GM12878 (cell line): Measurements from ENCODE around the gene BZW2. TPM values are rescaled to one million over a fixed set of nuclear protein-coding genes. Genes with fewer than 3 reads are reported as not detected.

ENCODE experiments used
- ATAC-seq: fragments of 200-7000 bp; cut with Tn5 transposase; 3 replicates; pipeline ENCODE4 v1.9.1; 2020; ENCODE audit warnings: mild to moderate bottlenecking, moderate library complexity
- BruUV-seq: library from RNA; stranded (reverse); fragments of 400-500 nt; replicated peaks from 2 replicates; lab custom pipeline; 2021; lab: Mats Ljungman, UMichigan
- CTCF ChIA-PET: fragments of 300-600 bp; sonication (Branson Sonifier 250); formaldehyde crosslinking; extraction: SDS; loops from one replicate; lab custom pipeline; 2021; ENCODE audit warnings: inconsistent platforms; lab: Yijun Ruan, JAX
- POLR2A ChIA-PET: fragments of 350-600 bp; formaldehyde crosslinking; extraction: SDS; loops from one replicate; lab custom pipeline; 2021; ENCODE audit warnings: inconsistent platforms; lab: Charles Lee
- RAD21 ChIA-PET: fragments of 300-600 bp; sonication (Branson Sonifier 250); formaldehyde crosslinking; loops from one replicate; lab custom pipeline; 2023; ENCODE audit warnings: antibody characterized with exemption; ENCODE audit not compliant: unreplicated experiment; lab: Charles Lee
- SMC1A ChIA-PET: fragments of 300-600 bp; sonication (Branson Sonifier 250); formaldehyde crosslinking; loops from one replicate; lab custom pipeline; 2023; ENCODE audit not compliant: unreplicated experiment, uncharacterized antibody; lab: Charles Lee
- DNase-seq: peaks from one replicate; pipeline ENCODE4 v3.0.0-alpha.2; 2011; ENCODE audit warnings: low read depth, low spot score
- FAIRE-seq: peaks from 3 replicates; lab custom pipeline; 2011; peaks lifted over from hg19 to GRCh38; lab: Jason Lieb, UNC
- H2AFZ ChIP-seq: 2 replicates; pipeline ENCODE4 v1.6.0; 2011; ENCODE audit warnings: low read depth, low read length, control low read depth; ENCODE audit not compliant: control insufficient read depth
- H3K27ac ChIP-seq: 2 replicates; pipeline ENCODE4 v1.5.1; 2011; ENCODE audit warnings: control low read depth; ENCODE audit not compliant: control insufficient read depth, insufficient read depth
- H3K27me3 ChIP-seq, 2 experiments: replicated peaks in 1 of 2; 2 replicates each; pipeline versions ENCODE4 v1.6.0 to v1.6.1; 2011; ENCODE audit warnings: low read length in 1 of 2; ENCODE audit not compliant: control insufficient read depth in 2 of 2, insufficient read depth in 2 of 2
- H3K36me3 ChIP-seq, 2 experiments: 2 replicates each; pipeline ENCODE4 v1.5.1; 2011; ENCODE audit warnings: low read length in 1 of 2; ENCODE audit not compliant: control insufficient read depth in 2 of 2, insufficient read depth in 2 of 2
- H3K4me1 ChIP-seq: 2 replicates; pipeline ENCODE4 v1.6.1; 2011; ENCODE audit warnings: mild to moderate bottlenecking, low read length, moderate library complexity, mixed read lengths; ENCODE audit not compliant: control insufficient read depth, insufficient read depth
- H3K4me2 ChIP-seq: 2 replicates; pipeline ENCODE4 v1.6.0; 2011; ENCODE audit warnings: control low read depth; ENCODE audit not compliant: control insufficient read depth, insufficient read depth
- H3K4me3 ChIP-seq: fragments of 200-600 bp; sonication (generic); 2 replicates; pipeline ENCODE4 v1.5.1; 2016
- H3K79me2 ChIP-seq: 2 replicates; pipeline ENCODE4 v1.6.0; 2011; ENCODE audit warnings: low read length; ENCODE audit not compliant: control insufficient read depth, insufficient read depth
- H3K9ac ChIP-seq: 2 replicates; pipeline ENCODE4 v1.8.0; 2011; ENCODE audit warnings: low read length, control low read depth, mixed read lengths; ENCODE audit not compliant: control insufficient read depth, insufficient read depth
- H3K9me3 ChIP-seq: replicated peaks from 3 replicates; pipeline ENCODE4 v1.5.1; 2011; ENCODE audit warnings: mild to moderate bottlenecking, low read length; ENCODE audit not compliant: control insufficient read depth, insufficient read depth
- H4K20me1 ChIP-seq: 2 replicates; pipeline ENCODE4 v1.6.0; 2011; ENCODE audit not compliant: control insufficient read depth, insufficient read depth
- CEBPB ChIP-seq, 2 experiments: fragments of 150-350 bp in 1 of 2; IDR thresholded peaks; 2 replicates each; pipeline ENCODE4 v1.6.1; 2012 to 2014; ENCODE audit warnings: low read depth in 2 of 2, low read length in 2 of 2, borderline replicate concordance in 1 of 2, inconsistent platforms in 1 of 2
- GABPA ChIP-seq: IDR thresholded peaks from 2 replicates; pipeline ENCODE4 v1.6.1; 2014; ENCODE audit warnings: antibody characterized with exemption, low read depth, mild to moderate bottlenecking, inconsistent platforms
- JUND ChIP-seq: IDR thresholded peaks from 2 replicates; pipeline ENCODE4 v1.6.1; 2012; ENCODE audit warnings: low read depth, mild to moderate bottlenecking, low read length, improper control_type of control experiment, moderate library complexity
- KDM1A ChIP-seq: fragments of 200-600 bp; sonication (generic); IDR thresholded peaks from 2 replicates; pipeline ENCODE4 v1.6.1; 2016; ENCODE audit warnings: borderline replicate concordance
- MTA3 ChIP-seq: IDR thresholded peaks from 2 replicates; pipeline ENCODE4 v1.6.1; 2012; ENCODE audit warnings: low read length, inconsistent platforms, borderline replicate concordance
- NFXL1 ChIP-seq: fragments of 450-650 bp; IDR thresholded peaks from 2 replicates; pipeline ENCODE4 v1.6.1; 2017; ENCODE audit warnings: antibody characterized with exemption, mild to moderate bottlenecking, borderline replicate concordance
- NR2C1 ChIP-seq: fragments of 450-650 bp; IDR thresholded peaks from 2 replicates; pipeline ENCODE4 v1.6.1; 2017; ENCODE audit warnings: antibody characterized with exemption, mild to moderate bottlenecking, moderate library complexity
- PML ChIP-seq: IDR thresholded peaks from 2 replicates; pipeline ENCODE4 v1.6.1; 2012; ENCODE audit warnings: low read length, inconsistent platforms
- POU2F2 ChIP-seq: IDR thresholded peaks from 3 replicates; pipeline ENCODE4 v1.6.1; 2011; ENCODE audit warnings: low read depth, mild to moderate bottlenecking, low read length, borderline replicate concordance
- RCOR1 ChIP-seq: conservative IDR thresholded peaks from 2 replicates; pipeline ENCODE4 v1.6.1; 2012; ENCODE audit warnings: low read depth, low read length, improper control_type of control experiment
- WRNIP1 ChIP-seq: IDR thresholded peaks from 2 replicates; pipeline ENCODE4 v1.6.1; 2011; ENCODE audit warnings: low read depth, low read length, improper control_type of control experiment, borderline replicate concordance
- ZNF217 ChIP-seq: fragments of 450-650 bp; IDR thresholded peaks from 2 replicates; pipeline ENCODE4 v1.6.1; 2017; ENCODE audit warnings: antibody characterized with exemption, mild to moderate bottlenecking
- ZZZ3 ChIP-seq: IDR thresholded peaks from 2 replicates; pipeline ENCODE4 v1.6.1; 2011; ENCODE audit warnings: low read depth; ENCODE audit not compliant: control insufficient read depth, insufficient read length
- WGBS: methylation state at CpG from one replicate; pipeline ENCODE4 v1.1.6; 2016; ENCODE audit warnings: low lambda C conversion rate; ENCODE audit not compliant: insufficient replicate concordance, insufficient coverage; ENCODE audit errors: missing lambda C conversion rate; 5-methylcytosine and 5-hydroxymethylcytosine counted together
- in situ Hi-C: fragments of 300-500 bp; cut with MboI; formaldehyde crosslinking; loops from 9 replicates; pipeline ENCODE4 v1.14.3; 2018; ENCODE audit warnings: mixed read lengths
- intact Hi-C: fragments of 100-400 bp; cut with micrococcal nuclease; formaldehyde crosslinking; loops from one replicate; pipeline ENCODE4 v1.14.2; 2022; ENCODE audit not compliant: unreplicated experiment
- polyA plus RNA-seq, 11 experiments: library from polyadenylated mRNA; depleted of rRNA in 4 of 11; unstranded in 6 of 11; stranded (reverse) in 5 of 11; fragments of >200 nt; fragmentation: Nextera tagmentation in 4 of 11; fragmentation: Illumina TruSeq in 1 of 11; extraction: Ambion mirVana in 4 of 11; extraction: Trizol in 1 of 11; gene quantifications; 1 replicate in 1 of 11; 2 replicates in 10 of 11; pipeline versions ENCODE4 v1.2.1 to v1.2.3, GENCODE V29; 2011 to 2016; ENCODE audit warnings: inconsistent platforms in 2 of 11, missing spikeins in 2 of 11, low read depth in 1 of 11
- total RNA-seq, 4 experiments: library from RNA; depleted of rRNA in 3 of 4; stranded (reverse); fragments of >200 nt in 3 of 4; fragmentation: Illumina TruSeq in 1 of 4; extraction: Trizol in 1 of 4; gene quantifications; 2 replicates each; pipeline versions ENCODE4 v1.2.1 to v1.2.3, GENCODE V29; 2013 to 2021
- TF ChIP-seq, protein P1 (sequence below): fragments of 450-650 bp; IDR thresholded peaks from 2 replicates; pipeline ENCODE4 v1.6.1; 2017; ENCODE audit warnings: mild to moderate bottlenecking, moderate library complexity
- TF ChIP-seq, protein P2 (sequence below): fragments of 450-650 bp; IDR thresholded peaks from 2 replicates; pipeline ENCODE4 v1.6.1; 2017; ENCODE audit warnings: mild to moderate bottlenecking
- TF ChIP-seq, protein P3 (sequence below): IDR thresholded peaks from 2 replicates; pipeline ENCODE4 v1.6.1; 2012; ENCODE audit warnings: low read depth, low read length, improper control_type of control experiment

Gene BZW2
- total and polyA plus RNA-seq, 10 of the 15 experiments (the other 5 are each of a cell fraction or from before 2014, with no cell fraction given): 1.3 to 6.8 (median 3.1) TPM

DNA sequence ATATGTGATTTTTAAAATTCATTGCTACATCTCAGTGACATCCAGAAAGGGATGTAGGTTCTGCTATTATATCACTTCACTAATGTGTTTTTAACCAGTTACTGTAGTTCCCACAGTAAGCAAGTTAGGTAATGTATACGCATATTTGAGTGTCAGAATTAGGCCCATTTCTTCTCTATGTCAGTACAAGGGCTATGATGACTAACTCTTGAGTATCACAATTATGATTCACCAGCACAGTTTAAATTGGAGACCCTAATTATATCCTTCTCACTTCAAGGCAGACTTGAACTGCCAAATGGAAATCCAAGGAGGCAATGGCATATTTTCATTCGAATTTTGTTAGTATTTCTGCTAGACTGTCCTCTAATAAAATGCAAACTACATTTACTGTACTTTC, 23.6 kb downstream of the BZW2 start:
- DNase-seq (no peak), ATAC-seq (no peak), FAIRE-seq (no peak)
- Histone ChIP-seq H3K9ac (no peak overlapping the region), H3K36me3 (no peaks in the 10 kb centered on the region), H2AFZ (no peak overlapping the region), H3K27ac (no peak overlapping the region), H3K4me2 (no peak overlapping the region), H4K20me1 (no peaks in the 10 kb centered on the region), H3K4me1 (no peaks in the 10 kb centered on the region), H3K4me3 (no peak overlapping the region), H3K27me3 (no peaks in the 10 kb centered on the region), H3K9me3 (no peaks in the 10 kb centered on the region; the same call in 2 of the 3 replicates), H3K79me2 (no peaks in the 10 kb centered on the region)
- BruUV-seq: no TSS peak
- POLR2A ChIA-PET: no interaction called here
- in situ Hi-C loops: no loop called here
- CTCF ChIA-PET: no interaction called here
- RAD21 ChIA-PET: no interaction called here
- 56% methylated on average over 2 of the region's 2 CpGs for WGBS
- SMC1A ChIA-PET: no interaction called here
- no peak for TF ChIP-seq GABPA
- TF ChIP-seq MTA3: no peak
- TF ChIP-seq ZZZ3: no peak
- no peak for TF ChIP-seq ZNF217
- no peak for TF ChIP-seq JUND
- TF ChIP-seq WRNIP1: no peak
- no peak for TF ChIP-seq NFXL1
- TF ChIP-seq, protein P1, sequence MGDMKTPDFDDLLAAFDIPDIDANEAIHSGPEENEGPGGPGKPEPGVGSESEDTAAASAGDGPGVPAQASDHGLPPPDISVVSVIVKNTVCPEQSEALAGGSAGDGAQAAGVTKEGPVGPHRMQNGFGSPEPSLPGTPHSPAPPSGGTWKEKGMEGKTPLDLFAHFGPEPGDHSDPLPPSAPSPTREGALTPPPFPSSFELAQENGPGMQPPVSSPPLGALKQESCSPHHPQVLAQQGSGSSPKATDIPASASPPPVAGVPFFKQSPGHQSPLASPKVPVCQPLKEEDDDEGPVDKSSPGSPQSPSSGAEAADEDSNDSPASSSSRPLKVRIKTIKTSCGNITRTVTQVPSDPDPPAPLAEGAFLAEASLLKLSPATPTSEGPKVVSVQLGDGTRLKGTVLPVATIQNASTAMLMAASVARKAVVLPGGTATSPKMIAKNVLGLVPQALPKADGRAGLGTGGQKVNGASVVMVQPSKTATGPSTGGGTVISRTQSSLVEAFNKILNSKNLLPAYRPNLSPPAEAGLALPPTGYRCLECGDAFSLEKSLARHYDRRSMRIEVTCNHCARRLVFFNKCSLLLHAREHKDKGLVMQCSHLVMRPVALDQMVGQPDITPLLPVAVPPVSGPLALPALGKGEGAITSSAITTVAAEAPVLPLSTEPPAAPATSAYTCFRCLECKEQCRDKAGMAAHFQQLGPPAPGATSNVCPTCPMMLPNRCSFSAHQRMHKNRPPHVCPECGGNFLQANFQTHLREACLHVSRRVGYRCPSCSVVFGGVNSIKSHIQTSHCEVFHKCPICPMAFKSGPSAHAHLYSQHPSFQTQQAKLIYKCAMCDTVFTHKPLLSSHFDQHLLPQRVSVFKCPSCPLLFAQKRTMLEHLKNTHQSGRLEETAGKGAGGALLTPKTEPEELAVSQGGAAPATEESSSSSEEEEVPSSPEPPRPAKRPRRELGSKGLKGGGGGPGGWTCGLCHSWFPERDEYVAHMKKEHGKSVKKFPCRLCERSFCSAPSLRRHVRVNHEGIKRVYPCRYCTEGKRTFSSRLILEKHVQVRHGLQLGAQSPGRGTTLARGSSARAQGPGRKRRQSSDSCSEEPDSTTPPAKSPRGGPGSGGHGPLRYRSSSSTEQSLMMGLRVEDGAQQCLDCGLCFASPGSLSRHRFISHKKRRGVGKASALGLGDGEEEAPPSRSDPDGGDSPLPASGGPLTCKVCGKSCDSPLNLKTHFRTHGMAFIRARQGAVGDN: no peak
- no peak for TF ChIP-seq NR2C1
- TF ChIP-seq, protein P2, sequence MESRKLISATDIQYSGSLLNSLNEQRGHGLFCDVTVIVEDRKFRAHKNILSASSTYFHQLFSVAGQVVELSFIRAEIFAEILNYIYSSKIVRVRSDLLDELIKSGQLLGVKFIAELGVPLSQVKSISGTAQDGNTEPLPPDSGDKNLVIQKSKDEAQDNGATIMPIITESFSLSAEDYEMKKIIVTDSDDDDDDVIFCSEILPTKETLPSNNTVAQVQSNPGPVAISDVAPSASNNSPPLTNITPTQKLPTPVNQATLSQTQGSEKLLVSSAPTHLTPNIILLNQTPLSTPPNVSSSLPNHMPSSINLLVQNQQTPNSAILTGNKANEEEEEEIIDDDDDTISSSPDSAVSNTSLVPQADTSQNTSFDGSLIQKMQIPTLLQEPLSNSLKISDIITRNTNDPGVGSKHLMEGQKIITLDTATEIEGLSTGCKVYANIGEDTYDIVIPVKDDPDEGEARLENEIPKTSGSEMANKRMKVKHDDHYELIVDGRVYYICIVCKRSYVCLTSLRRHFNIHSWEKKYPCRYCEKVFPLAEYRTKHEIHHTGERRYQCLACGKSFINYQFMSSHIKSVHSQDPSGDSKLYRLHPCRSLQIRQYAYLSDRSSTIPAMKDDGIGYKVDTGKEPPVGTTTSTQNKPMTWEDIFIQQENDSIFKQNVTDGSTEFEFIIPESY: no peak
- TF ChIP-seq PML: no peak
- TF ChIP-seq, protein P3, sequence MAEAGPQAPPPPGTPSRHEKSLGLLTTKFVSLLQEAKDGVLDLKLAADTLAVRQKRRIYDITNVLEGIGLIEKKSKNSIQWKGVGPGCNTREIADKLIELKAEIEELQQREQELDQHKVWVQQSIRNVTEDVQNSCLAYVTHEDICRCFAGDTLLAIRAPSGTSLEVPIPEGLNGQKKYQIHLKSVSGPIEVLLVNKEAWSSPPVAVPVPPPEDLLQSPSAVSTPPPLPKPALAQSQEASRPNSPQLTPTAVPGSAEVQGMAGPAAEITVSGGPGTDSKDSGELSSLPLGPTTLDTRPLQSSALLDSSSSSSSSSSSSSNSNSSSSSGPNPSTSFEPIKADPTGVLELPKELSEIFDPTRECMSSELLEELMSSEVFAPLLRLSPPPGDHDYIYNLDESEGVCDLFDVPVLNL: no peak
- no peak for TF ChIP-seq RCOR1
- TF ChIP-seq CEBPB (IDR thresholded peaks at IDR 0.05; ENCODE audit: borderline replicate concordance in 1 of 2, low read depth in 2 of 2, low read length in 2 of 2): no peak
- no peak for TF ChIP-seq POU2F2
- TF ChIP-seq KDM1A: no peak
- intact Hi-C loops: no loop called here
